ENCODE measurements around the gene SHROOM2.
"Not testable (repeated sequence)": the region's sequence is repeated elsewhere in the genome, so short reads cannot be mapped to it uniquely, and the experiment has no call there.

The SHROOM2 gene

GRCh38 chrX:9781941-9782340, 4.3 kb upstream of the SHROOM2 start:
- DNase-seq (ENCODE audit: low read depth in 2 of 2), result no peak

- no peak for DNase-seq (ENCODE audit: low read depth in 2 of 2)
These were observed 1.9 kb upstream of the SHROOM2 start for GRCh38 chrX:9784332-9784731.

- DNase-seq (ENCODE audit: low read depth in 2 of 2), result no peak
These were observed 830 bp upstream of the SHROOM2 start for GRCh38 chrX:9785254-9785943.

GRCh38 chrX:9786798-9787635, 788 bp downstream of the SHROOM2 start:
- DNase-seq (ENCODE audit: low read depth in 2 of 2), result no peak

- no peak for DNase-seq (ENCODE audit: low read depth in 2 of 2)
These were observed 2.7 kb downstream of the SHROOM2 start for GRCh38 chrX:9788911-9789310.

GRCh38 chrX:9789555-9789954, 3.3 kb downstream of the SHROOM2 start:
- no peak for DNase-seq (ENCODE audit: low read depth in 2 of 2)

- DNase-seq (ENCODE audit: low read depth in 2 of 2), result no peak
These were observed 4.6 kb downstream of the SHROOM2 start for GRCh38 chrX:9790866-9791265.

- DNase-seq (ENCODE audit: low read depth in 2 of 2), result no peak
These were observed 8.3 kb downstream of the SHROOM2 start for GRCh38 chrX:9794495-9794894.

GRCh38 chrX:9797384-9798360, 11.4 kb downstream of the SHROOM2 start:
- no peak for DNase-seq (ENCODE audit: low read depth in 2 of 2)

- DNase-seq (ENCODE audit: low read depth in 2 of 2), result no peak
These were observed 16.5 kb downstream of the SHROOM2 start for GRCh38 chrX:9802737-9803136.

- DNase-seq (ENCODE audit: low read depth in 2 of 2), result no peak
These were observed 18.2 kb downstream of the SHROOM2 start for GRCh38 chrX:9804444-9804843.

GRCh38 chrX:9805956-9806355, 19.7 kb downstream of the SHROOM2 start:
- DNase-seq (ENCODE audit: low read depth in 2 of 2), result no peak

GRCh38 chrX:9807355-9808182, 21.3 kb downstream of the SHROOM2 start:
- no peak for DNase-seq (ENCODE audit: low read depth in 2 of 2)

GRCh38 chrX:9809876-9810275, 23.6 kb downstream of the SHROOM2 start:
- DNase-seq (ENCODE audit: low read depth in 2 of 2), result not testable (repeated sequence)

- not testable (repeated sequence) for DNase-seq (ENCODE audit: low read depth in 2 of 2)
These were observed 24.9 kb downstream of the SHROOM2 start for GRCh38 chrX:9811086-9811485.

GRCh38 chrX:9816084-9816700, 30.0 kb downstream of the SHROOM2 start:
- DNase-seq (ENCODE audit: low read depth in 2 of 2), result no peak

- DNase-seq (ENCODE audit: low read depth in 2 of 2), result no peak
These were observed 35.3 kb downstream of the SHROOM2 start for GRCh38 chrX:9821572-9821971.

- DNase-seq (ENCODE audit: low read depth in 2 of 2), result no peak
These were observed 38.3 kb downstream of the SHROOM2 start for GRCh38 chrX:9824554-9824953.

- no peak for DNase-seq (ENCODE audit: low read depth in 2 of 2)
These were observed 39.0 kb downstream of the SHROOM2 start for GRCh38 chrX:9825129-9825790.

- DNase-seq (ENCODE audit: low read depth in 2 of 2), result no peak
These were observed 39.7 kb downstream of the SHROOM2 start for GRCh38 chrX:9825966-9826365.
